ENCODE measurements around the gene PRKCA. TPM values are rescaled to one million over a fixed set of nuclear protein-coding genes. Genes with fewer than 3 reads are reported as not detected.

PRKCA gene
- total and polyA plus RNA-seq, 2 of the 13 experiments (the other 11 are each of a cell fraction or from before 2014, with no cell fraction given), result 18.5 to 21.5 TPM

GRCh38 chr17:66702106-66702936 is 399.9 kb downstream of the PRKCA start (continued):
- TF ChIP-seq ZNF550 (CRISPR knock-in tag; IDR thresholded peaks at IDR 0.05; ENCODE audit: borderline replicate concordance) (no peak), ZNF746 (CRISPR knock-in tag; IDR thresholded peaks at IDR 0.05) (no peak), POLR2G (IDR thresholded peaks at IDR 0.05; ENCODE audit: low read depth, low read length) (no peak), CBFB (CRISPR knock-in tag; IDR thresholded peaks at IDR 0.05) (no peak), RCOR2 (CRISPR knock-in tag; IDR thresholded peaks at IDR 0.05) (no peak), CREB3 (CRISPR knock-in tag; IDR thresholded peaks at IDR 0.05) (no peak), ZNF740 (CRISPR knock-in tag; IDR thresholded peaks at IDR 0.05) (no peak)

- Histone ChIP-seq H3K79me2 (ENCODE audit: insufficient read depth, low read length) (no peaks in the 10 kb centered on the region), H3K4me3 (replicated peaks in 1 of 3; ENCODE audit: insufficient read depth in 1 of 3, low read depth in 2 of 3, low read length in 3 of 3) (no peak overlapping the region), H3K36me3 (replicated peaks in 1 of 2; ENCODE audit: control insufficient read depth in 1 of 2, insufficient read depth in 2 of 2, low read length in 2 of 2) (no peaks in the 10 kb centered on the region), H2AFZ (ENCODE audit: low read length) (no peak overlapping the region), H3K4me1 (ENCODE audit: insufficient read depth, low read length) (no peaks in the 10 kb centered on the region), H3K4me2 (ENCODE audit: low read depth, low read length) (no peak overlapping the region), H3K27ac (ENCODE audit: extremely low read length, insufficient read depth, low read length) (no peak overlapping the region), H3K27me3 (ENCODE audit: control insufficient read depth in 1 of 2, insufficient read depth in 2 of 2, low read length in 2 of 2) (no peaks in the 10 kb centered on the region), H4K20me1 (ENCODE audit: insufficient read depth, low read length) (no peaks in the 10 kb centered on the region), H3K9me3 (ENCODE audit: low read length) (no peaks in the 10 kb centered on the region), H3K9ac (ENCODE audit: insufficient read depth, low read depth, low read length) (no peak overlapping the region)
- FAIRE-seq, result no peak
- 98% methylated on average over 2 of the region's 2 CpGs for WGBS (ENCODE audit: low lambda C conversion rate)
- no peak for DNase-seq (ENCODE audit: low spot score)
- POLR2A ChIA-PET, result no interaction called here
- BruUV-seq (replicated peaks), result no TSS peak
- intact Hi-C loops (cut with micrococcal nuclease; ENCODE audit: unreplicated experiment), result no loop called here
- no peak for ATAC-seq
- in situ Hi-C loops (cut with HindIII; ENCODE audit: extremely low pct_ligation_motif_present, low pct_unique_long_range_greater_than_20kb), result no loop called here
- CTCF ChIA-PET (ENCODE audit: low intra/inter-chr PET ratio, low total read pairs), result no interaction called here
- TF ChIP-seq ZNF749 (CRISPR knock-in tag; IDR thresholded peaks at IDR 0.05; ENCODE audit: borderline replicate concordance) (no peak), ZNF577 (CRISPR knock-in tag; IDR thresholded peaks at IDR 0.05; ENCODE audit: borderline replicate concordance, low read depth) (no peak), ZNF224 (CRISPR knock-in tag; IDR thresholded peaks at IDR 0.05) (no peak), ZFP1 (CRISPR knock-in tag; IDR thresholded peaks at IDR 0.05) (no peak), IRF2 (CRISPR knock-in tag; IDR thresholded peaks at IDR 0.05) (no peak), ZNF503 (CRISPR knock-in tag; IDR thresholded peaks at IDR 0.05) (no peak), DRAP1 (CRISPR knock-in tag; IDR thresholded peaks at IDR 0.05) (no peak), ARNTL (CRISPR knock-in tag; IDR thresholded peaks at IDR 0.05) (no peak), ZNF383 (CRISPR knock-in tag; IDR thresholded peaks at IDR 0.05; ENCODE audit: borderline replicate concordance) (no peak), ZNF747 (CRISPR knock-in tag; IDR thresholded peaks at IDR 0.05; ENCODE audit: borderline replicate concordance) (no peak), ZNF790 (CRISPR knock-in tag; IDR thresholded peaks at IDR 0.05; ENCODE audit: borderline replicate concordance) (no peak), ZNF546 (CRISPR knock-in tag; conservative IDR thresholded peaks at IDR 0.05) (no peak)
These were observed 402.6 kb downstream of the PRKCA start for GRCh38 chr17:66704858-66705520.

Measured in HepG2 (cell line).